ENCODE results near the gene MUL1.
"Not testable (repeated sequence)": the region's sequence is repeated elsewhere in the genome, so short reads cannot be mapped to it uniquely, and the experiment has no call there.

MUL1 gene

DNA sequence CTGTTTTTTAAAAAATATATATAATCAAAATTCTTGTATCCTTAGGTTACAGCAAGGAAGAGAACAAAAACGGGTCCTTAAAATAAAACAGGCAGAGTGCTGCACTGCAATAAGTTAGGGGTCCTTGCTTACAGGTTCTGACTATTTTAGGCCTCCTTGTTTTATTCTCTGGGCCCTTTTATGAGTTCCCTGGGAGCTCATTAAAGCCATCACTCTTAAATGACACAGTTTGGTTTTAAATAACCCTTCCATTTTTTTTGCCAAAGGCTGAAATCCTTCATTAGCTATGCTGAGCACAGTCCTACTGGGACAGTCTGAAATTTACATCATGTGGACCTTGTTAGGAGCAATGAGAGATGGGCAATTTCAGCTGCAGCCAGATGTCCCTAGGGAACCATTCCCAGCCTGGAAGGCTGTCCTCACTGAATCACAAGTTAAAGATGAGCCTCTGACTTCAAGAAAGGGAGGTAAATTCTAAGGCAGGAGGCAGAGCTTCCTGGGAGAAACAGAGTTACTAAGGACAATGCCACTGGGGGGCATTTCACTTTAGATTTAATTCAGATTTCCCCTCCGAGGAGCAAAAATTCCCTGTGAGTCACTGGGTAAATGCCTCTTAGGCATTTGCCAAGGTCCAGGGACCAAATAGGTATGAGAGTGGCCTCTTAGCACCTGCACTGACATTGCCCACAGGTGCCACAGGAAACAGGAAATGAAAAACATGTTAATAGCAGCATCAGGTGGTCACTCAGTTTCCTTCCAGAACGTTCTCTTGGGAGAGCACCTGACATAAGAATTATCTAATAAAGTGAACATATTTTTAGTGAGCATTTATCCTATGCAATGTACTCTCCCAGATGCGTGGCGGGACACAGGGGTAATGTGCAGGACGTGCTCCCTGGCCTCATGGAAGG is 3.8 kb upstream of the MUL1 start:
- no peak for FAIRE-seq

DNA sequence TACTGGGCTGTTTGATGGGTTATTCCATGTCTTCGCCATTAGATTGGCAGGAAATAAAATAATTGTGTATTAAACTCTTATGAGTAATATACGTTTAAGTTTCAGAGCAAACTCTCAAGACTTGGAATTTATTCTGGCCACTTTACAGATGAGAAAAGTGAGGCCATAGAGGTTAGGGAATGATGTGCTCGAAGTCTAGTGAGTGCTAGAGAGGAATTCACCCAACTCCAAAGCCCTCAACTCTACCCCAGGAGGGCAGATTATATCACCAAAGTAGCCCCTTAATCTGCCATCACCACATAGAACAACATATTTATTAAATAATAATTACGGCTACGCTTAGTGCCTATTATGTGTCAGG is 440 bp upstream of the MUL1 start:
- no peak for FAIRE-seq

DNA sequence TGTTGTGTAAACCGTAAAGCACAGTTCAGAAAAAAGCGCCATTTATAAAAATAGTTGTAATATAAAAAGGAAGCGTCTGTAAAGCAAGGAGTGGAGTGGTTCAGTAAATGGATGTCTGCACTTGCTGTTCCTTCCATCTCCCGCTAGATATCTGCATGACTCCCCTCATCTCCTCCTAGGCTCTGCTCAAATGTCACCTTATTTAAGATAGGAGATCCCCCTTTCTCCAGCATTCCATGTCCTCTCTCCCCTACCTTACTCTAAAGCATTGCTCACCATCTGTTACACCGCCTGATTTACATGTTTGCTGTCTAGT is 745 bp downstream of the MUL1 start:
- FAIRE-seq = no peak

DNA sequence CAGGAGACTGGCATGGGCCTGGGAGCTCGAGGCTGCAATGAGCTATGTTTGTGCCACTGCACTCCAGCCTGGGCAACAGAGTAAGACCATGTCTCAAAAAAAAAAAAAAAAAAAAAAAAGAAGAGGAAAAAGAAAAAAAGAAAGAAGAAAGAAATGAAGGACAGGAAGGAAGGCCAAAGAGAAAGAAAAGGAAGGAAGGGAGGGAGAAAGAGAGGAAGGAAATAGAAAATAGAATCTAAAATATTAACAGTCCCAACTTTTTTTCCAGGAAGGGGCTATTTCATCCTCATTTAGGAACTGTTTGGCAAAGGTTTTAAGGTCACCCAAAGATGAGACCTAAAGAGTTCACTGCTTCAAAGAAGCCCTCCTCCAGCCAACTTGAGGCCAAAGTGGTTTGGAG is 2.5 kb downstream of the MUL1 start:
- FAIRE-seq = no peak

DNA sequence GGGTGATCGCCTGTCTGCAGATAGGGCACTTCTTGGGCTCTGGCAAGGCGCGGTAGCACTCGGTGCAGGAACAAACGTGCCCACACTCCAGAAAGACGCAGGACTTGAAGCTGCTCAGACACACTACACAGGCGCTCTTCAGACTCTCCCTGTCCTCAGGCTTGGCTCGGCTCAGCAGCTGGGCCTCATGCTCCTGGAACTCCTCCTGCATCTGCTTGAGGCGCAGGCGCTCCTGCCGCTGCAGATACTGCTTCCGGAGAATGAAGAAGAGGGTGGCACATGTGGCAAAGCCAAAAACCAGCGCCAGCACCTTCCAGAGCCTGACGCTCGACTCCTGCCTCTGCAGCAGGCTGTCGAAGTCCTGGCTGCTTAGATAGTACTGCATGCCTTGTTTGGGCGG is 7.2 kb downstream of the MUL1 start:
- FAIRE-seq = no peak

DNA sequence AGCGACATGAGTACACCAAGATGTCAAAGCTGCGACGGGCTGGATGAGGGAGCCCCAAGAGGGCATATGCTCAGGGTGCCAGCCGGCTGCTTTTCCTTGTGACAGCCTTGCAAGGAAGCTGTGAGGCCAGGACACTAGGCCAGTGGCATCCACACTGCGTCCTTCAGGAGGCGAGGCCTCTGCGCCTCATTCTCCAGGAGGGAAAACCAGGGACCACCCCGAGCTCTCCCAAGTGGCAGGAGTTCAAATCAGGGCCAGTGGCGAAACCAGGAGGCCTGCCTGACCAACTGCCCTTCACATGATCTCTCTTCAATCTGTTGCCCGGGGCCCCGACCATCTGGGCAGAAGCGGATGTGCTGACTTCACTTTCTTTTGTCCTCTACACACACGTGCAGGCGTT is 8.2 kb downstream of the MUL1 start:
- FAIRE-seq = no peak

DNA sequence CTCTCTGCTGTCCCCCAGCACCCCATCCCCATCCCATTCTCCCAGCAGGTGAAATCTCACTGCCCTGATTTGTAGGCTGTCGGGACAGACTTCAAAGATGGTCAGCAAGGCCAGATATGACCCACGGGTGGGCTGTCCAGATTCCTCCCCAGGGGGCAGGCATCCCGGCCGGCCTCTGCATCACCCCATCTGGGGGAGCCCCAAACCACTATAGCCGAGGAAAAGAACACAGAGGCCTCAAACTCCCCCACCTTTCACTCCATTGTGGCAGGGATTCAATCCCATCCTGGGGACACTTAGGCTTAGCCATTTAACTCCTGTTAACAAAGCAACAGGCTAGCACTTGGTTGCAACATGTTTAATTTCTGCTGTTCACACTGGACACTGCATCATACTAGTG is 8.8 kb downstream of the MUL1 start:
- no peak for FAIRE-seq

DNA sequence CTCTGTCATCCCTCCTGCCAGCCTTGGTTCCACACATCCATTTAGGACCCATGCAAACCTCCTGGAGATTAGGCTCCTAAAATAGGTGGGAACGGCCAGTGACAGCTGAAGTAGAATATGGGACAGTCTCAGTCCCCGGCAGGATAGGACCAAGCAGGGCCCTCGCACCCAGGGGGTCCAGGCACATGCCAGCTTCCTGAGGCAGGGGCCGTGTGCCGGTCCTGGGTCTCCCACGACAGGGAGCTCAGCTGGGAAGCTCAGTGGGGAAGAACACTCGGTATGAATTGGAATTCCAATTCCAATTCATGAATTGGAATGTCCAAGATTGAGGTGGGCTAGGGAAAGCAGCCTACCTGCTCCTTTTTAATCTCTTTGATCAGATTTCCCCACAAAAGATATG is 9.8 kb downstream of the MUL1 start:
- no peak for FAIRE-seq

DNA sequence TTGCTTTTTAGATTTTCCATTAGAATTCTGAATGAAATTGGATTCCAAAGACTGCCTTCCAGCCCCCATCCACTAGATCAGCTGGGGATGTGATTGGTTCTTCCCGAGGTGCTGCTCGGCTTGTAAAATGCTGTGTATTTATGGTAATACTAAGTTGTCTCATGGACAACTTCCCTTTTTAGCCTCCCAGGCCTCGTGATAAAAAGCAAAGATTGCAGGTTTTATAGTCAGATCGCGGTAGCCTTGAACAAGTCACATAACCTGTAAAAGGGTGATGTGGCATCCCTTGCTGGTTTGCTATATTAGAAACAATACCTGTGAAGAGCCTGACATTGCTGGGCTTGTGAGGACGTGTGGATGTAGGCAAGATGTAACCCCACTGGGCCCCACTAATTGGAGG is 10.4 kb downstream of the MUL1 start:
- FAIRE-seq = no peak

DNA sequence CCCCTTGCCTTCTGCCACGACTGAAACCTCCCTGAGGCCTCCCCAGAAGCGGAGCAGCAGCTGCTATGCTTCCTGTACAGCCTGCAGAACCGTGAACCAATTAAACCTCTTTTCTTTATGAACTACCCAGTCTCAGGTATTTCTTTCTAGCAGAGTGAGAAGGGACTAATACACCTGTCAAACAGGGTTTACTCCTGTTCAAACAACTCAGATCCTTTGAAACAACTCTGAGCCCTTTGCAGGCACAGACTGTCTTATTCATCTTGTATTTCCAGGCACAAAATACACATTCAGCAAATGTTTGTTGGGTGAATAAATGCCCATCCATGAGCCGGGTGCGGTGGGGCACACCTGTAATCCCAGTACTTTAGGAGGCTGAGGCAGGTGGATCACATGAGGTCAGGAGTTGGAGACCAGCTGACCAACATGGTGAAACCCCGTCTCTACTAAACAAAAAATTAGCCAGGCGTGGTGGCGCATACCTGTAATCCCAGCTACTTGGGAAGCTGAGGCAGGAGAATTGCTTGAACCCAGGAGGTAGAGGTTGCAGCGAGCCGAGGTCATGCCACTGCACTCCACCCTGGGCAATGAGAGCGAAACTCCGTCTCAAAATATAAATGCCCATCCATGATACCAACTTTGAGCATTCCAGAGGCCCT is 11.1 kb downstream of the MUL1 start:
- not testable (repeated sequence) for FAIRE-seq

DNA sequence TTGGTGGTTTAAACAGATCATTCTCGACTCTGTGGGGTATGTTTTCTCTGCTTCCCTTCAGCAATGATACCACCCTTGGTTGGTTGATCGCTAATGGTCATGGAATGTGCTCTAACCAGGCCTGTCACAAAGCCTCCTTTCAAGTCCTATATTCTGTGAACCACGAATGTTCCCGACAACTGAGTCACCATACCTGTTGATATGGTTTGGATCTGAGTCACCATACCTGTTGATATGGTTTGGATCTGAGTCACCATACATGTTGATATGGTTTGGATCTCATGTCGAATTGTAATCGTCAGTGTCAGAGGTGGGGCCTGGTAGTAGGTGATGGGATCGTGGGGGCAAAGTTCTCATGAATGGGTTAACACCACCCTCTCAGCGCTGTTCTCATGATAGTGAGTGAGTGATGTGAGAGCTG is 11.7 kb downstream of the MUL1 start:
- FAIRE-seq = no peak

DNA sequence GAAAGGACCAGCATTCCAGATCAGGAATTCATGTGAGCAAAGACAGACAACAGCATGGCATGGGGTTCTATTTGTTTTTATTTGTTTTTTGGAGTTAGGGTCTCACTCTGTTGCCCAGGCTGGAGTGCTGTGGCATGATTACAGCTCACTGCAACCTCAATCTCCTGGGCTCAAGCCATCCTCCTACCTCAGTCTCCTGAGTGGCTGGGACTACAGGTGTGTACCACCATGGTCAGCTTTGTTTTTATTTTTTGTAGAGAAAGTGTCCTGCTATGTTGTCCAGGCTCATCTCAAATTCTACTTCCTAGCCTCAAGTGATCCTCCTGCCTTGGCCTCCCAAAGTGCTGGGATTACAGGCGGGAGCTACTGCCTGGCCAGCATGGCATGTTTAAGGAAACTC is 12.3 kb downstream of the MUL1 start:
- FAIRE-seq = no peak

DNA sequence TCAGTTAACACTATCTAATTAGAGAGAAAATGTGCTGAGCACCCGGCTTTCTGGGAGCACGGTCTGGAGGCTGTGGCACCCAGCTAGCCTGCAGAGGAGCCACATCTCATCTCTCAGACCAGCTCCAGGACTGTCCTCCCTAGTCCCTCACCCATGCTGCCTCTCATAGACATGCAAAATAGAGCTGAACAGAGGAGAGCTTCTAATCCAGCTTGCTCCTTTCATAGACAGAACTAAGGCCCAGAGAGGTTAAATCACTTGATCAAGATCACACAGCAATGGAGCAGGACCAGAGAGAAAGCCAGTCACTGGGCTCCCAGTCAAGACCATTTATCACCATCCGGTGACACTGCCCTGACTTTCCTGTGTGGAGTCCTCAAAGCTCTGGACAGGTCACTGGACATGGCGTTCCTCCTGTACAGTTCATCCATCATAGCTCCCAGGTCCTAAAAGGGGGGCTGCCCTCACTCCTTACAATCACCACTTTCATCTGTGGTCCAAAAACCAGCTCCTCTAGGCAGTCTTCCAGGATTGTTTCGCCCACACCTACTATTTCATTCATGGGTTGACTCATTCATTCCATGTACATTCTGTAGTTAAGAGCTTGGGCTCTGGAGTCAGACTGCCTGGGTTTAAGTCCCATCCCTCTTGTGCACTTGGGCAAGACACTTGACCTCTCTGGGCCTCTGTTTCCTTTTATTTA is 13.2 kb downstream of the MUL1 start:
- no peak for FAIRE-seq

DNA sequence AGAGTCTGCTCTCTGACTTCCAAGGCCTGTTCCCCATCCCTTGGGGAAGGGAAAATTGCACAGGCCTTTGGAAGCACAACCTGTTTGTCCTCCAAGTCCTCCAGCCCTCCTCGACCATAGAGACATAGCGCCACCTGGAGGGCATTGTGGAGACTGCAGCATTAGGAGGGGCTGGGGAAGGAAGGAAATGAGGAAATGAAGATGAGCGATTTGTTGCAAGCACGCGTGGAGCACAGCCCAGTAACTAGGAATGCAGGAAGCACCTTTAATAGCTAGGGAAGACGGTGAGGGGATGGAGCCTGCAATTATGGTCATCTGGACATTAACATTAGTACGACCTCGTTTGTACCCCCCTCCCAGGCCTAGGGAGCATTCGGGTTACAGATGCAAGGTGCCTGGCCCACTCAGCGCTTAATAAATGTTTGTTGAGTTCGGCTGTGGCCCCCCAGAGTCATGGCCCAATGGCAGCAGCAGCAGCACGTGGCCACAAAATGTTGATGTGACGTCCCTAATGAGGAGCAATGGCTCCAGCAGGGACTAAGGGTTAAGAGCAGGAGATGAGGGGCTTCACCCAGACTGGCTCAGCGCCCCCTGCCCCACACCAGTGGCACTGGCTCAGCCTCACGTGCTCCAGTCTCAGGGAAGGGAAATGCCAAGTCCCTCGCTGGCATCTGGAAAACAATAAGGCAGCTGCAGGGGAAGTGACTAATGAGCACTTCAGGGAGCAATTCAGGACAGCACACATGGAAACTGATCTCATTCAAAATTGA is 13.9 kb downstream of the MUL1 start:
- peak; percentile 64 for FAIRE-seq

DNA sequence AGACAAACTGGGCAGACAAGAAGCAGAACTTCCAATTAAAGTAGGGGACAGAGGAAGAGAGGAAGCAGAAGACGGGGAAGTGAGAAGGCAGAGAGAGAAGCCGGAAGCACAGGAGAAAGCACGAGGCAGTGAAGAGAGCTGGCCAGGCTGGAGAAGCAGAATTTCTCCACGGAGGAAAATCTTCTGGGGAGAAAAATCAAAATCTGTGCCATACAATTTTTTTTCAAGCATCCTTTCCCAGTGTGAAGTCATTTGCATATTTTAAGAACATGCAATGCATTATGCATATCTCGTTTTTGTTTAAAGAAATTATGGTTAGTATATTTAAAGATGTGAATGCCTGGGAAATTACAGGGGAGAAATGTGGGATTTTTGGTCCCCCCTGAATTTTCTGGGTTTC is 14.6 kb downstream of the MUL1 start:
- FAIRE-seq = no peak

DNA sequence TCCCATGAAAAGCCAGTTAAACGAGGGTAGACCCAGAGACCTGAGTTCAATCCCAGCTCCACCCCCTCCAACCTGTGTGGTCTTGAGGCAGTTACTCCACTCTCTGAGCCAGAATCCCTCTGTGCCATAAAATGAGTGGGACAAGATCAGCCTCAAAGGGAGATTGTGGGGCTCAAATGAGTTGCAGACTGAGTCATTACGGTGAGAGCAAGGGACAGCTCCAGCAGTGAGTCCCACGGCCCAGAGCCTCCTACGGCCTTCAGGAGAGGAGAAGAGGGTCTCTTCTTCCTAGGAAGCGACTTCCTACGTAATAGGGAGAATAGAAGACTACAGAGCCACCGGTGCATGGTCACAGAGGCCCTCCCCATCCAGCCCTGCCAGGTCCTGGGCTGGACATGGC is 15.2 kb downstream of the MUL1 start:
- no peak for FAIRE-seq

DNA sequence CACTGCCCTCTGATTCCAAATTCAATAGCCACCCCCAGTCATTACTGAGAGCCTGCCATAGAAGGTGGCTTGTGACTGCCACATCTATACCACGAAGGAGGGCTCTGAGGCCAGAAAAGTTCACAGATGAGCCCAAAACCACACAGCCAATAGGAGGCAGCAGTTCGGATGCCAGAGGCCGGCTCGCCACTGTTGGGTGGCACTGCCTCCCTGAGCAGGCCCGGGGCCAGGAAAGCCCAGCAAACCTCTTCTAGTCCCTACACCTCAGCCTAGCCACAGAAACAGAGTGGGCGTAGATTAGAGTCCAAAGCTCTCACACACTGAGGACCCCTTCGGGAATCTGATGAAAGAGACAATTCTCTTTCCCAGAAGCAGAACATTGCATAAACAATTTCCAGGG is 16.1 kb downstream of the MUL1 start:
- FAIRE-seq = no peak

DNA sequence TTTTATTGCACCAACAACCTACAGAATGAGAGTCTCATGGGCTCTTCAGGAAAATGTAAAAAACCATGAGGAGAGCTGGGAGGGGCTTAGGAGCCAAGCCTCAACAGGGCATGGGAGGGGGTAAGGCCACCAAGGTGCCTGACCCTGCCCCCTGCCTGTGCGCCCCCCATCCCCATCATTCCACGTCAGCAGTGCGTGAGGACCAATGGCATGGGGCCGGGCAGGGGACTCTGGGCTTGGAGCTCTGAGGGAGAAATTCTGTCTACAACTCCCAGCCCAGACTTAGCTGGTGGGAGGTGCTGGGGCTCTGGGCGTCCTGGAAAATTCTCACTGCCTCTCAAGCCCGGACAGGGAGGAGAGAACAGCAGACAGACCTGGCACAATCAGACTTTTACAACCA is 16.8 kb downstream of the MUL1 start:
- no peak for FAIRE-seq

DNA sequence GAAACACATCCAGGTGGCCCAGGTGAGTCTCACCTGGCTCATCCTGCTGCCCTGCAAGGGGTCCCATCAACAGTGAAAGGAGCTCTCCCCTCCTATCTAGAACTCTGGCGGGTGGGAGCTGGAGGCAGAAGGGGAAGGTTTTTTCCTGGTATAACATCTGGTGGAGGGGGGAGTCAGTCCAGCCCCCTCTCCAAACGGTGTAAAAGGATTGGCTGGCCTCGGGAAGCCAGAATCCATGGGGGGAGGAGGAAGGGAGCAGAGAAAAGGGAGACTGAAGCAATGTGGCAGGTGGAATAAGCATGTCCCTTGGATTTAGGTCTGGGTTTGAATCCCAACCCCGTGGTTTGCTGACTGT is 20.7 kb downstream of the MUL1 start:
- FAIRE-seq = no peak

DNA sequence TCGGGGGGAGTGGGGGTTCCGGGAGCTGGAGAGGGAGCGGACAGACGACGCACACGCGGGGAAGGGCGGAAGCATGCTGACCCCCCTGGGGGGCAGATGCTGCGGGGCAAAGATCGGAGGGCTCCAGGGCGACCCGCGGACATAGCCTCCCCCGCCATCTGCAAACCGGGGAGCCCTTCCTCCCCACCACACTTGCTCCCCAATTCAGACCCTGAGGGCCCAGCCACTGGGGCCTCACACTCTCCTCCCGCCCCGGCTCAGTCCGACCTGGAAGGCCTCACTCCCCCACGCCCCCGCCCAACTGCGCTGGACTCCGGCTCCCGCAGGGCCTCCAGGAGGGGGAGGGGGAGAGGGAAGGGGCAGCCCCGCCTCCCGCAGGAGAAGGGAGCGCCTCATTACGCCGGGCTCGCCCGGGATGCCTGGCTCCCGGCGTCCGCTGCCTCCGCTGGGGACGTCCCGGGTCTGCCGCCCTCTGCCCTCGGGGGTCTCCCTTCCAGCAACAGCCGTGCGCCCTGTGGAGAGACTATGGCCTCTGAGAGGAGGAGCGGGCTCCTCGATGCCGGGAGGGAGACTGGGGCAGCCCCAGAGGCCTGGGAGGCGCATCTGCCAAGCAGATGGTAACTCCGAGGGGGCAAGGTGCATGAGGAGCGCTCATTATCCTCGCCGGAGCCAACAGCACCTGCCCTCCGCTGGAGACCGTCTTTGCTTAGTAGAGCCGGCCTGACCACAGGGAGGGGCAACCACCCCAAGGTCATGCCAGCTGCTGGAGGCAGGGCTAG is 21.3 kb downstream of the MUL1 start:
- no peak for FAIRE-seq

DNA sequence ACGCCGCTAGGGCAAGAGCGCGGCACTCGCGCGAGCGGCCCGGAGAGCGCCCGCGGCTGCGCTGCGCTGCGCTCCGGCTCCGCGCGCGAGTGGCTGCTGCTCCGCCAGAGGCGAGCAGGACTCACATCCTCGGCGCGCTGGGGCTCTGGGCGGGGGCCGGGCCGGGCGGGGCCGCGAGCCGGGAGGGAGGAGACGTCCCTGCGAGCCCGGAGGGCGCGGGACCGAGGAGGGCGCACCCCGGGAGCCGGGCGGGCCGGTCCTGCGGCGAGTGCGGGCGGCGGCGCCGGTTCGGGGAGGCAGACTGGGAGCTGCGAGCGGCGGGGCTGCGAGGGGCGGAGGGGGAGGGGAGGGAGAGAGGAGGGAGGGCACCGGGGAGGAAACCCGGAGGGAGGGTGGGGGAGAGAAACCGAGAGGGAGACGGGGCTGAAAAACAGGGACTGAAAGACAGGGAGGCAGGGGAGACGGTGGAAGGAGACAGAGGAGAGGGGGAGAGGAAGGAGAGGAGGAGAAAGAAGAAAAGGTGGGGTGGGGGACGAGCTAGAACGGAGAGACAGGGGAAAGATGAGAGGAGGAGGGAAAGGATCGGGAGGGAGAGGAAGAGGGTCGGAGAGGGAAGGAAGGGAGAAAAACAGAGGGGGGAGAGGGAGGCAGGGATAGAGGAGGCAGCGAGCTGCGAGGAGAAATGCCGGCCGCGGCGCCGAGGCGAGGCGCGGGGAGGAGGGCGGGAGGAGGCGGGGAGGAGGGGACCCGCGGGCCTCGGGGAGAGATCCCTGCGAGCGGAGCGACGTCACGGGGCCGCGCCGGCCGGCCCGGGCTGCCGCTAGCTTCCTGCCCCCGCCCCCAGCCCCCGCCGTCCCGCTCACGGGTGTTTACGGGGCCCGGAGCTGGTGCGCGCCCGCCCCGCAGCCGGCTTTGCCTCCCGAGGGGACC is 22.2 kb downstream of the MUL1 start, which contains the start of gene CAMK2N1:
Gene CAMK2N1, minus strand, starts transcription at position 684 of the 930 bp plus-strand sequence. CDS start 831 bp downstream, outside the sequence.
- FAIRE-seq = no peak
